ENCODE results near the gene HEPHL1.
"Not testable (repeated sequence)": the region's sequence is repeated elsewhere in the genome, so short reads cannot be mapped to it uniquely, and the experiment has no call there.

The HEPHL1 gene

GRCh38 chr11:94020777-94021481 is at the start of gene HEPHL1:
HEPHL1 (plus strand) TSS chr11:94021354; CDS start chr11:94021369, 15 bp downstream.
- no peak for DNase-seq

GRCh38 chr11:93972790-93973189 is 48.4 kb upstream of the HEPHL1 start:
- DNase-seq, result no peak

GRCh38 chr11:93973322-93974051 is 47.7 kb upstream of the HEPHL1 start:
- DNase-seq, result not testable (repeated sequence)

- DNase-seq, result no peak
Measured at GRCh38 chr11:93974759-93975158, 46.4 kb upstream of the HEPHL1 start.

GRCh38 chr11:93976577-93977254 is 44.4 kb upstream of the HEPHL1 start:
- not testable (repeated sequence) for DNase-seq

GRCh38 chr11:93983542-93984195 is 37.5 kb upstream of the HEPHL1 start:
- no peak for DNase-seq

GRCh38 chr11:93984196-93984567 is 37.0 kb upstream of the HEPHL1 start:
- DNase-seq, result no peak

- no peak for DNase-seq
Measured at GRCh38 chr11:93984936-93985335, 36.2 kb upstream of the HEPHL1 start.

GRCh38 chr11:93986716-93987115 is 34.4 kb upstream of the HEPHL1 start:
- no peak for DNase-seq

- no peak for DNase-seq
Measured at GRCh38 chr11:93988455-93988854, 32.7 kb upstream of the HEPHL1 start.

GRCh38 chr11:93988912-93989311 is 32.2 kb upstream of the HEPHL1 start:
- no peak for DNase-seq

- DNase-seq, result no peak
Measured at GRCh38 chr11:93993747-93994146, 27.4 kb upstream of the HEPHL1 start.

- DNase-seq, result no peak
Measured at GRCh38 chr11:93997741-93998140, 23.4 kb upstream of the HEPHL1 start.

GRCh38 chr11:94000659-94001058 is 20.5 kb upstream of the HEPHL1 start:
- no peak for DNase-seq

GRCh38 chr11:94002226-94002625 is 18.9 kb upstream of the HEPHL1 start:
- DNase-seq, result no peak

- DNase-seq, result no peak
Measured at GRCh38 chr11:94007426-94007825, 13.7 kb upstream of the HEPHL1 start.

GRCh38 chr11:94007906-94008305 is 13.2 kb upstream of the HEPHL1 start:
- DNase-seq, result no peak

GRCh38 chr11:94010136-94010535 is 11.0 kb upstream of the HEPHL1 start:
- DNase-seq, result no peak

- DNase-seq, result no peak
Measured at GRCh38 chr11:94011478-94011877, 9.7 kb upstream of the HEPHL1 start.

GRCh38 chr11:94017446-94017845 is 3.7 kb upstream of the HEPHL1 start:
- DNase-seq, result no peak

- DNase-seq, result no peak
Measured at GRCh38 chr11:94018721-94019120, 2.4 kb upstream of the HEPHL1 start.

- DNase-seq, result no peak
Measured at GRCh38 chr11:94023856-94024255, 2.7 kb downstream of the HEPHL1 start.

- no peak for DNase-seq
Measured at GRCh38 chr11:94024547-94024946, 3.4 kb downstream of the HEPHL1 start.
